Measurements from ENCODE around the gene TPO. TPM values are rescaled to one million over a fixed set of nuclear protein-coding genes. Genes with fewer than 3 reads are reported as not detected.
A peak's percentile ranks its signal among the peaks of the same experiment; 100 is the strongest.

TPO gene
- total RNA-seq, 1 donor from 2014 or later = 6.0 TPM

DNA sequence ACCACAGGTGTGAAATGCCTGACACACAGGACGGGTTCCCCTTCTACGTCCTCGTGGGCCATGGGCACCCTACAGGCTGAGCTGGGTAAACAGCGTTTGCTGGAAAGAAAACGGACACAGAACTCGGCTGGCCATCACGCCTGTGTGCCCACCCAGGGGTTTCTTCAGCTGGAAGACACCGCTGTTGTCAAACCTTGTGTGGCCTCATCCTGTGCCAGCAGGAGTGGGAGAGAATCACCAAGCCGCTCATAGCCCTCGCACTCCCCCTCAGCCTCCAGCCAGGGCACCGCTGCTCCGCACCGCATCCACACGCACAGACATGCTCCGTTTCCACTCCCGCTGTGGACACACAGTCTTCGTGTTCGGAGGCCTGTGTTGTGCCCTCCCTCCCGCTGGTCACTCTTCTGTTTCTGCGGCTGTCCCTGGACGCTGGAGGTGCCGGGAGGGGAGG, 169.7 kb downstream of the TPO start:
- DNase-seq (ENCODE audit: low spot score) = no peak

DNA sequence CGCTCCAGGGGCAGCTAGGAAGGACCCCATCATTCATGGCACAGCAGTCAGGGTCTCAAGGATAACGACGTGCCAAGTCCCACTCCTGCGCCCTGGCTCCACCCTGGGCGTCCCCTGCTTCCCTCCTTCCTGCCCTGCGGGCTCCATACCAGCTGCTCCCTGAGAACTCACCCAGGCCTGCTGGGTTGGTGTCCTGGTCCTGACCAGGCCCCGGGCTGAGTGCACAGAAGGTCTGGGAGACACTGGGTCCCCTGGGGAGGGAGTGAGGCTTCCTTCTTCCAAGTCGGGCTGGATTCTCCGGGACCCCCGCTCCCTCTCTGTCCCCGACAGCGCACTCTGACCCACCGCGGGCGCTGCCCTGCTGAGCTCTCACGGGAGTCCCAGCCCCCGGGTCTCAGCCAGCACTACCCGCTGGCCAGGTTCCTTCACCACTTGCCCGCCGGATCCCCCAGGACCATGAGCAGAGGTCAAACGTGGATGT, 170.8 kb downstream of the TPO start:
- no peak for DNase-seq (ENCODE audit: low spot score)

DNA sequence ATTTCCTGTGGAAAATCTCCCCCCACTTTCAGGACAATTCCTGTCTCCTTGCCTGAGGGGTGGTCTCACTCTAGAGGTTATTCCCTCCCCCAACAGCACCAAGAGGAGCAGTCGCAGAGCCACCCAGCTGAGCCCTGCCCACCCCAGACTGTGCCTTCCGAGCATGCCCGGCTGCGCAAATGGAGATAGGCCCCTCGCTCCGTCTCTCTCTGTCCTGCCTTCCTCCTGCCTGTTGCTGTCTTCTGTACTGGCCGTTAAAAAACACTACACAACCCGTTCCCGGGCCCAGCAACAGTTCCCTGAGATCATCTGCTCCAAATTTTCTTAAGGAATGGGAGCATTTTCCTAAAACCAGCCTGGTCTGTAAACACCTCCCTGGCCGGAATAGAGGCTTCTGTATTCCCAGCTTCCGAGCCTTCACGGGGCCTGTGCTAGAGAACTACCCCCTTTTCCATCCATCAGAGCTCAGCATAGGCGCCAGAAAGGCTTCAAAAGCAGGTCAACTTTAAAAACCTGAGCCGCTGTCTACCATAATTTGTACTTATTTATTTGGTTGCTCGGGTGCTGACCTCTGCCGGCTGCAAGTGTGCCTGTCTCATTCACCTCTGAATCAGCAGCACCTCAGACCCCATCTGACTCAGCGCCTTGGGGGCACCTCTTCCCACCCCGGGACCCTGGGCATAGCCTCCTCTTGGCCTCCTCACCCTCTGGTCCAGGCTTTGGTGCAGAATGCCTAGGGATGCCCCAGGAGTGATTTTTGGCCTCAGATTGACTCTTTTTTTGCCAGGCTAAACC, 171.6 kb downstream of the TPO start:
- no peak for DNase-seq (ENCODE audit: low spot score)

DNA sequence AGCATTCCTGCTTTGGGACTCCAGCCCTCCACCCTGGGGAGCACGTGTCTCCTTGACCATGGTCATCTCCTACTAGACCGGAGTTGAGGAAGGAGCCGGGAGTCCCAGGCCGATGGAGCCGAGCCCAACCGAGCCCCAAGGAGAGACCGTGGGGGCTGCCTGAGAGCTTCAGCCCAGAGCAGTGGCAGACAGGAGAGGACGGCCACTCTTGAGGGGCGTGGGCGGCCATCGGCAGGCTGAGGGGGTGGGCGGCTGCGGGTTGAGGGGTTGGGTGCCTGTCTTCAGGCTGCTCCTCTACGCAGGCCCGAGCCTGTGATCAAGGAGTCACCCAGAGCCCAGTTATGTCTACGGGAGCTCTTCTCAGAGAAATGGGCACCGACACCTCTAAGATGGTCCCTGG, 172.4 kb downstream of the TPO start:
- DNase-seq (ENCODE audit: low spot score) = no peak

DNA sequence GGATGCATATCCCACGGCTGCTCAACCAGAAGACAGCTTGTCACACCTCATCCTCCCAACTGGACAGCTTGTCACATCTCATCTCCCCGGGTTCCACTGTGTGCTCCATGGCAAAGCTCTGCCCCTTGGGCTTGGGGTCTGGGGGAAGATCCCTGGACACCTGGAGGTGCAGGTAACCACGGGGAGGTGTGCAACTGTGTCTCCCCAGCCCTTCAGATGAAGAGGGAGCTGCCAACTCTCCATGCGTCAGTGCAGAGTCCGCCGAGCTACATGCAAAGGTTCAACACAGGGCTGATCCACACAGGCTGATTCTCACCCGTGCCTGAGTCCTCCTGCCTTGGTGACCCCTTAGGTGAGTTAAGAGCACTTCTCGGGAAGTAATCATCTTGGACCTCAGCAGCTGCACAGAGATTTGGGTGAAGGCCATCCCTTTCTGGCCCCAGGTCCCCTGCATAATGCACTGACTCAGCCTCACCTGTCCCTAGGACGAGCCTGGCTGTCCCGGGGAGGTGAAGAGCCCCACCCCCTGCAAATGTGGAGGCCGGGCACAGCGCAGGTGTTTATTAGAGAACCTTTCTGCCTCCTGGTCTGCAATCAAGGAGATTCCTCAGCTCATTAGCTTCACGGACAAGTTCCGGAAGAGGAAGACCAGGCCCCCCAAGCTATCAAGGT, 173.1 kb downstream of the TPO start:
- no peak for DNase-seq (ENCODE audit: low spot score)

DNA sequence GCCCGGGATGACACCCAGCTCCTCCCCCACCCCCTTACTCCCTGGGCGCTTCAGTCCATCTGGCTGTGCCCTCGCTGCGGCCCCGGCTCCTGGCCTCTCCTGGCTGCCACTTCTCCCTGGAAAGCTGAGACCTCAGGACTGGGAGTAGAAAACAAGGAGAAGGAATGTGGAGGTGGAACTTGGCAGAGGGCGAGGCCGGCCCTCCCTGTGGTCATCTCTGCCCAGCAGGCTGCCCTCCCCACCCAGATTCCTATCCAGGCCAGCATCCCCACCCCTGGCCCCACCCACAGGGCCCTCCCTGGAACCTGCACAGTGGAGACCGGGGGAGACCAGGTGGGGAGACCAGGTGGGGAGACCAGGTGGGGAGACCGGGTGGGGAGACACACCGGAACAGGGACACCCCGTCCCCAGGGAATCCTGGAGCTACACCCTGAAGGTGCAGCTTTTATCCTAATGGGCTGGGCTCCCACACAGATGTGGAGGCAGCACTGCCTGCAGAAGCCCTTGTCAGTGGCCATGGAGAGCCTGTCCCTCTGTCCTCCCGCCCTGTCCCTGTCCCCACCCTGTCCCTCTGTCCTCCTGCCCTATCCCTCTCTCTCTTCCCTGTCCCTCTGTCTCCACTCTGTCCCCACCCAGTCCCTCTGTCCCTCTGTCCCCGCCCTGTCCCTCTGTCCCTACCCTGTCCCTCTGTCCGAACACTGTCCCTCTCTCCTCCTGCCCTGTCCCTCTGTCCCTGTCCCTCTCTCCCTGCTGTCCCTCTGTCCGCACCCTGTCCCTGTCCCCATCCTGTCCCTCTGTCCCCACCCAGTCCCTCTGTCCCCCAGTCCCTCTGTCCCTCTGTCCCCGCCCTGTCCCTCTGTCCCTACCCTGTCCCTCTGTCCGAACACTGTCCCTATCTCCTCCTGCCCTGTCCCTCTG, 173.9 kb downstream of the TPO start:
- no peak for DNase-seq (ENCODE audit: low spot score)

DNA sequence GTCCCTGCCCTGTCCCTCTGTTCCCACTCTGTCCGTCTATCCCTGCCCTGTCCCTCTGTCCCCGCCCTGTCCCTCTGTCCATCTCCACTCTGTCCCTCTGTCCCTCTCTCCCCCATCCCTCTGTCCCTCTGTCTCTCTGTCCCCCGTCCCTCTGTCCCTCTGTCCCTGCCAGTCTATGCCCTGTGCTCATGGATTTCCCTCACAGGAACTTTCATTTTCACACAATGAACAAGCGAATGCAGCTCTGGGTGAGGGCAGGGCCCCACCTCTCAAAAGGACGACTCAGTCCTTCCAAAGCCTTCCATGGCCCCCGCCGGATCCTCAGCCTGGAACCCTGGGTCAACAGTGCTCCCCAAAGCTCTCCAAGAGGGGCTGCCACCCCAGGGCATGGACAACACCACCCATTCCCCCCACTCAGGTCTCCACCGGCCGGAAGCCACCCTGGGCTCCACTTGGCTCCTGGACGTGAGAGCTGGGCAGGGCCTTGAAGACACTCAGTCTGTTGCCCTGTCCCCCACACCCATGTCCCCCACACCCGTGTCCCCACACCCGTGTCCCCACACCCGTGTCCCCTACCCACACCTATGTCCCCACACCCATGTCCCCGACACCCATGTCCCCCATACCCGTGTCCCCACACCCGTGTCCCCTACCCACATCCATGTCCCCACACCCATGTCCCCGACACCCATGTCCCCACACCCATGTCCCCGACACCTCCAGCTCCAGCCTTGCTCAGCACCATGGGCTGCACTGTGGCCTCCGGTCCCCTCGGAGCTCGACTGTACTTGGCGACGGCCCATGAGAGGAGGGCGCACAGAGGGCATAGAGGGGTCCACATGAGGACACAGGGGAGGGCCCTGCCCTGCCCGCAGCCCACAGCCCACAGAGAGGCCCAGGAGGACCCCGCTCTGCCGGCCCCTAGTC, 175.1 kb downstream of the TPO start:
- DNase-seq (ENCODE audit: low spot score) = no peak

DNA sequence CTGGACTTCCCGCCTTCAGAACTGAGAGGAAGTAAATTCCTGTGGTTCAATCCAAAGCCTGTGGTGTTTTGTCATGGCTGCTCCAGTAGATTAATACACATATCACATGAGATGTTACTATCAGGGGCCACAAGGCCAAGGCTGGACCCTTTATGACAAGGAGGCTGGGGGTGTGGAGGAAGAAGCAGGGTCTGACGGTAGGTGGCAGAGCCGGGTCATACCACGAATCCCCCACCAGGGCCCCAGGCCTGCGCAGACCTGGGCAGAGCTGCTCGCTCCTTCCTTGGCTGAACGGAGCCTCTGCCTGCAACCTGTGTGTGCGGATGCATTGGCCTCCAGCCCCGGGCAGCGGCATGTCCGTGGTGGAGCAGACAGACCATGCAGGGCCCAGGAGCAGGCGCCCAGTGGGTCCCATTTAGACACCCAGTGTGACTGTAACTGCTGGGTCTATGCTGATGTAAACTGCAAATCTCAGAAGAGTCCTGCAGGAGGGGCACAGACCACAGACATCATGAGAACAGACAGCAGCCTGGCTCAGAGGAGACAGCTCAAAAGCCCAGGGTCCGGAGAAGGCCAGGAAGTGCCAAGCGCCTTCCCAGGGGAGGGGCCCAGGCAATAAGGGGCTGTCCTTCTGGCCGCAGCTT, 175.8 kb downstream of the TPO start:
- DNase-seq (ENCODE audit: low spot score) = peak; percentile 56

DNA sequence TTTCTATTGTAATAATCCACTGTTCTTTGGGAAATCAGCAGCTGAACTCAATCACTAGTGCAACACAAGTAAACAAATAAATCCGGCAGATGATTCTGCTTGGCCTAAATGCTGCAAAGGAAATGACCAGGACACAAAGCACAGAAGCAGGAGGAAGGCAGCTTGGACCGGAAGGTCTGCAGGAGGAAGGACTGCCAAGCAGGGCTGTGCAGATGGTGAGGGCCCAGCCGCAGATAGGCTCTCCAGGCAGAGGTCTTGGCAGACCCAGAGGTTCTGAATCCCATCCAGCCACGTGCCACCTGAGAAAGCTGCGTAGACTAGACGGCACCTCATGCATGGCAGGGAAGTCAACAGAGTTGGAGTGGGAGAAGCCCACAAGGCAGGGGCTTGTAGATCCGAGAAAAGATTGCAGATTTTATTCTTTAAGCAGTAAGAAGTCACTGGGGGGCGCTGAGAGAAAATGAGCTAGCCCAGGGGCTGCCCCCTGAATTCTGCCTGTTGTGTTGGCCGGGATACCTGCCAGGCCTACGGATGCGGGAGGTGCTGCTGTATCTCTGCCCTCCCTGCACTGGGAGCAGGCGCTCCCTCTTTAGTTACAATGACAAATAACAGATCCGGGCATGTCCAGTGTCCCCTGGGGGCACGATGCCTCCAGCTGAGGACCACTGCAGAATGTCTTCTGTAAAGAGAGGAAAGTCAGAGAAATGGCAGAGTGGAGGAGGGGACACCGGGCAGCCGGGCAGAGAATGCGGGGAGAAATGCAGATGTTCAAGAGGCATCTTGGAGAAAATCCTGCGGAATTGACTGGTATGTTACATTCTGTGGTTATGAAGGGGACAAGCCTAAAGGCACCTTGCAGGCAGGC, 177.6 kb downstream of the TPO start:
- DNase-seq (ENCODE audit: low spot score) = no peak

DNA sequence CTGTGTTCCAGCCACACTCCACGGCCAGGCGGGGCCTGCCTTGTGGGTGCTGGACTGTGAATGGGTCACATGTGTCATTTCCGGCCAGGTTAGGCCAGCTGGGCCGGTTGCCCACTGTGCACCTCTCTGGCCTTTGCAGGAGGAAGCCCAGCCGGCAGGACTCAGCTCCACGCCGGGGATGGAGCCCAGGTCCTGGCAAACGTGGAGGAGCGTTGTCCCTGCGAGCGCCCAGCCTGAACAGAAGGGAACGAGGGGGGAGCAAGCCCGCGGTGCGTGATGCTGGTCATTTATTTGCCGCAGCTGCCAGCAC, 178.2 kb downstream of the TPO start:
- DNase-seq (ENCODE audit: low spot score) = no peak

All from umbilical cord (tissue), 2 donors.